ENCODE results near the gene NDUFB5. TPM values are rescaled to one million over a fixed set of nuclear protein-coding genes. Genes with fewer than 3 reads are reported as not detected.

NDUFB5 gene
- polyA plus RNA-seq, 1 donor (not counting 4 experiments of a cell fraction or from before 2014, with no cell fraction given) = 70.6 TPM

- Histone ChIP-seq H4K20me1 (ENCODE audit: control insufficient read depth, extremely low read depth, insufficient read depth, low read length) (no peaks in the 10 kb centered on the region), H3K4me3 (ENCODE audit: control insufficient read depth in 2 of 3, extremely low read depth in 1 of 3, insufficient read depth in 2 of 3, low read depth in 1 of 3, low read length in 3 of 3) (no peak overlapping the region), H3K27ac (ENCODE audit: control insufficient read depth, insufficient read depth, low read length) (no peak overlapping the region), H3K9ac (ENCODE audit: control insufficient read depth, extremely low read depth, insufficient read depth, low read length) (no peak overlapping the region), H3K4me1 (ENCODE audit: control insufficient read depth, extremely low read depth, insufficient read depth, low read length) (no peaks in the 10 kb centered on the region), H3K79me2 (ENCODE audit: control insufficient read depth, insufficient read depth, low read length) (no peaks in the 10 kb centered on the region), H3K9me3 (ENCODE audit: control insufficient read depth, low read depth, low read length) (no peaks in the 10 kb centered on the region), H3K27me3 (ENCODE audit: control insufficient read depth, extremely low read depth, insufficient read depth, low read length) (no peaks in the 10 kb centered on the region), H3K4me2 (ENCODE audit: control insufficient read depth, extremely low read depth, insufficient read depth, low read depth, low read length) (no peak overlapping the region), H3K36me3 (ENCODE audit: control insufficient read depth in 2 of 2, extremely low read depth in 1 of 2, insufficient read depth in 2 of 2, low read length in 2 of 2) (peaks cover 6 to 10% of the 10 kb centered on the region in 2 experiments), H3K9me1 (ENCODE audit: control insufficient read depth, extremely low read depth, insufficient read depth, low read length) (no peaks in the 10 kb centered on the region), H2AFZ (ENCODE audit: control insufficient read depth, low read length) (no peak overlapping the region)
- dilution Hi-C loops (cut with MboI; ENCODE audit: extremely low pct_ligation_motif_present, low sequenced_read_pairs) = no loop called here
- TF ChIP-seq EZH2 (IDR thresholded peaks at IDR 0.05; ENCODE audit: low read length) (no peak), CTCF (optimal IDR thresholded peaks at IDR 0.05 in 1 of 3, IDR thresholded peaks at IDR 0.05 in 1 of 3, conservative IDR thresholded peaks at IDR 0.05 in 1 of 3; ENCODE audit: extremely low read depth in 1 of 3, insufficient read depth in 2 of 3, low read length in 3 of 3) (no peak)
- DNase-seq (ENCODE audit: low read depth, low spot score) (no peak), FAIRE-seq (no peak)
These were observed 17.4 kb downstream of the NDUFB5 start for GRCh38 chr3:179622023-179622422.

- Histone ChIP-seq H2AFZ (ENCODE audit: control insufficient read depth, low read length) (no peak overlapping the region), H3K27ac (ENCODE audit: control insufficient read depth, insufficient read depth, low read length) (no peak overlapping the region), H3K4me3 (ENCODE audit: control insufficient read depth in 2 of 3, extremely low read depth in 1 of 3, insufficient read depth in 2 of 3, low read depth in 1 of 3, low read length in 3 of 3) (no peak overlapping the region), H4K20me1 (ENCODE audit: control insufficient read depth, extremely low read depth, insufficient read depth, low read length) (no peaks in the 10 kb centered on the region), H3K9ac (ENCODE audit: control insufficient read depth, extremely low read depth, insufficient read depth, low read length) (no peak overlapping the region), H3K4me1 (ENCODE audit: control insufficient read depth, extremely low read depth, insufficient read depth, low read length) (no peaks in the 10 kb centered on the region), H3K9me1 (ENCODE audit: control insufficient read depth, extremely low read depth, insufficient read depth, low read length) (no peaks in the 10 kb centered on the region), H3K27me3 (ENCODE audit: control insufficient read depth, extremely low read depth, insufficient read depth, low read length) (no peaks in the 10 kb centered on the region), H3K9me3 (ENCODE audit: control insufficient read depth, low read depth, low read length) (no peaks in the 10 kb centered on the region), H3K79me2 (ENCODE audit: control insufficient read depth, insufficient read depth, low read length) (no peaks in the 10 kb centered on the region), H3K36me3 (ENCODE audit: control insufficient read depth in 2 of 2, extremely low read depth in 1 of 2, insufficient read depth in 2 of 2, low read length in 2 of 2) (peaks cover 4 to 10% of the 10 kb centered on the region in 2 experiments), H3K4me2 (ENCODE audit: control insufficient read depth, extremely low read depth, insufficient read depth, low read depth, low read length) (no peak overlapping the region)
- dilution Hi-C loops (cut with MboI; ENCODE audit: extremely low pct_ligation_motif_present, low sequenced_read_pairs) = no loop called here
- FAIRE-seq = no peak
- DNase-seq (ENCODE audit: low read depth, low spot score) = no peak
- TF ChIP-seq EZH2 (IDR thresholded peaks at IDR 0.05; ENCODE audit: low read length) = no peak
- TF ChIP-seq CTCF (optimal IDR thresholded peaks at IDR 0.05 in 1 of 3, IDR thresholded peaks at IDR 0.05 in 1 of 3, conservative IDR thresholded peaks at IDR 0.05 in 1 of 3; ENCODE audit: extremely low read depth in 1 of 3, insufficient read depth in 2 of 3, low read length in 3 of 3) = no peak
These were observed 19.9 kb downstream of the NDUFB5 start for GRCh38 chr3:179624451-179624850.

Data from keratinocyte (primary cell).